H1 (cell line): ENCODE data around the gene RPLP2. TPM values are rescaled to one million over a fixed set of nuclear protein-coding genes. Genes with fewer than 3 reads are reported as not detected.

ENCODE experiments used
- CTCF ChIA-PET: fragments of 300-600 bp; sonication (Branson Sonifier 250); formaldehyde crosslinking; loops from one replicate; lab custom pipeline; 2021; ENCODE audit not compliant: partially characterized antibody; lab: Charles Lee
- POLR2A ChIA-PET: fragments of 300-600 bp; sonication (Branson Sonifier 250); formaldehyde crosslinking; loops from one replicate; lab custom pipeline; 2021; ENCODE audit warnings: inconsistent platforms; ENCODE audit not compliant: partially characterized antibody; lab: Charles Lee
- DNase-seq, 2 experiments: peaks; one replicate each; pipeline versions ENCODE4 v3.0.0 to v3.0.0-alpha.2; 2010 to 2022; ENCODE audit warnings: low spot score in 2 of 2, low read depth in 1 of 2, mixed read lengths in 1 of 2
- FAIRE-seq: peaks from 2 replicates; lab custom pipeline; 2011; peaks lifted over from hg19 to GRCh38; lab: Jason Lieb, UNC
- H2AFZ ChIP-seq: 2 replicates; pipeline ENCODE4 v1.8.1; 2012; ENCODE audit warnings: low read length, inconsistent platforms
- H2AK5ac ChIP-seq: 2 replicates; pipeline ENCODE4 v1.6.1; 2013; ENCODE audit warnings: low read depth, low read length
- H2BK120ac ChIP-seq: replicated peaks from 2 replicates; pipeline ENCODE3; 2013; ENCODE audit warnings: low read depth, low read length, inconsistent platforms
- H2BK12ac ChIP-seq: 2 replicates; pipeline ENCODE4 v1.6.1; 2013; ENCODE audit warnings: low read depth, low read length
- H2BK15ac ChIP-seq: 2 replicates; pipeline ENCODE4 v1.6.1; 2013; ENCODE audit warnings: low read length
- H2BK20ac ChIP-seq: 2 replicates; pipeline ENCODE4 v1.6.1; 2013; ENCODE audit warnings: low read length
- H2BK5ac ChIP-seq: 2 replicates; pipeline ENCODE4 v1.6.1; 2013; ENCODE audit warnings: low read depth, low read length
- H3K14ac ChIP-seq: 2 replicates; pipeline ENCODE4 v1.6.1; 2013; ENCODE audit warnings: inconsistent platforms; ENCODE audit not compliant: insufficient read length
- H3K18ac ChIP-seq: 2 replicates; pipeline ENCODE4 v1.6.1; 2013; ENCODE audit warnings: low read length; ENCODE audit errors: extremely low read depth
- H3K23ac ChIP-seq: 2 replicates; pipeline ENCODE4 v1.6.1; 2013; ENCODE audit warnings: inconsistent platforms; ENCODE audit not compliant: insufficient read length
- H3K23me2 ChIP-seq: 2 replicates; pipeline ENCODE4 v1.6.1; 2013; ENCODE audit warnings: low read depth, low read length
- H3K27ac ChIP-seq: 2 replicates; pipeline ENCODE4 v1.6.1; 2011; ENCODE audit warnings: low read depth, low read length, inconsistent platforms
- H3K27me3 ChIP-seq, 4 experiments: replicated peaks in 1 of 4; 1 replicate in 1 of 4; 2 replicates in 3 of 4; pipeline versions ENCODE4 v1.6.1 to v1.8.1; 2011 to 2013; ENCODE audit warnings: low read length in 3 of 4, mild to moderate bottlenecking in 3 of 4, inconsistent platforms in 2 of 4, mixed read lengths in 2 of 4, moderate library complexity in 1 of 4; ENCODE audit not compliant: control insufficient read depth in 3 of 4, insufficient read depth in 3 of 4; ENCODE audit errors: extremely low read depth in 1 of 4
- H3K36me3 ChIP-seq, 4 experiments: 2 replicates each; pipeline versions ENCODE4 v1.6.1 to v1.8.1; 2011 to 2013; ENCODE audit warnings: mild to moderate bottlenecking in 4 of 4, low read length in 3 of 4, moderate library complexity in 2 of 4, control low read depth in 1 of 4, inconsistent platforms in 1 of 4; ENCODE audit not compliant: insufficient read depth in 4 of 4, control insufficient read depth in 2 of 4
- H3K4ac ChIP-seq: replicated peaks from 2 replicates; pipeline ENCODE3; 2013; ENCODE audit warnings: low read length, low read depth, mixed read lengths, inconsistent platforms; ENCODE audit not compliant: insufficient read length
- H3K4me1 ChIP-seq, 4 experiments: replicated peaks in 1 of 4; 1 replicate in 1 of 4; 2 replicates in 3 of 4; pipeline versions ENCODE4 v1.6.1 to v1.8.1; 2011 to 2013; ENCODE audit warnings: low read length in 3 of 4, inconsistent platforms in 2 of 4, mixed read lengths in 1 of 4; ENCODE audit not compliant: insufficient read depth in 4 of 4, control insufficient read depth in 3 of 4
- H3K4me2 ChIP-seq, 2 experiments: 2 replicates each; pipeline versions ENCODE4 v1.6.1 to v1.8.1; 2011 to 2013; ENCODE audit warnings: low read depth in 2 of 2, low read length in 2 of 2, control low read depth in 1 of 2, inconsistent platforms in 1 of 2, mild to moderate bottlenecking in 1 of 2; ENCODE audit not compliant: insufficient read depth in 1 of 2
- H3K4me3 ChIP-seq, 4 experiments: fragments of 200-600, 300-600 bp in 1 of 4; sonication (generic), shearing (Covaris generic), sonication (Bioruptor Twin) in 1 of 4; 2 replicates each; pipeline versions ENCODE4 v1.5.1 to v1.8.1; 2011 to 2016; ENCODE audit warnings: low read length in 4 of 4, low read depth in 3 of 4, control low read depth in 2 of 4, inconsistent platforms in 2 of 4, mild to moderate bottlenecking in 2 of 4, mixed read lengths in 1 of 4, moderate library complexity in 1 of 4; ENCODE audit not compliant: insufficient read depth in 2 of 4; ENCODE audit errors: extremely low read depth in 1 of 4
- H3K56ac ChIP-seq: replicated peaks from 2 replicates; pipeline ENCODE3; 2013; ENCODE audit warnings: low read depth, mild to moderate bottlenecking, mixed read lengths, low read length, inconsistent platforms; ENCODE audit not compliant: insufficient read length
- H3K79me1 ChIP-seq: 2 replicates; pipeline ENCODE4 v1.6.1; 2013; ENCODE audit warnings: low read depth, low read length, control low read depth
- H3K79me2 ChIP-seq, 2 experiments: 2 replicates each; pipeline versions ENCODE4 v1.6.1 to v1.8.1; 2012 to 2013; ENCODE audit warnings: low read length in 2 of 2, mild to moderate bottlenecking in 2 of 2, inconsistent platforms in 1 of 2; ENCODE audit not compliant: insufficient read depth in 2 of 2, control insufficient read depth in 1 of 2
- H3K9ac ChIP-seq, 4 experiments: replicated peaks in 1 of 4; 1 replicate in 1 of 4; 2 replicates in 3 of 4; pipeline versions ENCODE4 v1.6.1 to v1.8.1; 2011 to 2013; ENCODE audit warnings: low read depth in 3 of 4, low read length in 3 of 4, control low read depth in 2 of 4, mild to moderate bottlenecking in 2 of 4, moderate library complexity in 2 of 4, inconsistent platforms in 1 of 4; ENCODE audit errors: extremely low read depth in 1 of 4
- H3K9me3 ChIP-seq, 2 experiments: 2 replicates each; pipeline versions ENCODE4 v1.6.1 to v1.8.1; 2012 to 2013; ENCODE audit warnings: mild to moderate bottlenecking in 2 of 2, moderate library complexity in 2 of 2, control low read depth in 1 of 2, inconsistent platforms in 1 of 2, low read depth in 1 of 2, low read length in 1 of 2, mixed read lengths in 1 of 2; ENCODE audit not compliant: insufficient read depth in 2 of 2
- H4K20me1 ChIP-seq, 2 experiments: replicated peaks in 1 of 2; 2 replicates each; pipeline versions ENCODE3 to v1.8.1; 2011 to 2013; ENCODE audit warnings: inconsistent platforms in 2 of 2, low read length in 2 of 2, mild to moderate bottlenecking in 1 of 2; ENCODE audit not compliant: insufficient read depth in 2 of 2, control insufficient read depth in 1 of 2
- H4K5ac ChIP-seq: 2 replicates; pipeline ENCODE4 v1.6.1; 2013; ENCODE audit warnings: low read length, low read depth, mixed read lengths, inconsistent platforms; ENCODE audit not compliant: insufficient read length
- H4K8ac ChIP-seq: 2 replicates; pipeline ENCODE4 v1.8.0; 2013; ENCODE audit warnings: mild to moderate bottlenecking, moderate library complexity, low read length, inconsistent platforms; ENCODE audit not compliant: insufficient read depth; ENCODE audit errors: extremely low read depth
- H4K91ac ChIP-seq: replicated peaks from 2 replicates; pipeline ENCODE3; 2013; ENCODE audit warnings: low read length, mixed read lengths, inconsistent platforms; ENCODE audit not compliant: insufficient read length
- ASH2L ChIP-seq: fragments of 200-600, 300-600 bp; sonication (generic); IDR thresholded peaks from one replicate; pipeline ENCODE4 v1.7.1; 2017; ENCODE audit warnings: low read length
- ATF2 ChIP-seq: IDR thresholded peaks from 2 replicates; pipeline ENCODE4 v1.6.1; 2012; ENCODE audit warnings: low read length, inconsistent platforms
- BACH1 ChIP-seq: IDR thresholded peaks from 2 replicates; pipeline ENCODE4 v1.6.1; 2012; ENCODE audit warnings: low read length, improper control_type of control experiment
- HDAC2 ChIP-seq, 2 experiments: fragments of 300-600 bp in 1 of 2; sonication (generic) in 1 of 2; IDR thresholded peaks; 2 replicates each; pipeline ENCODE4 v1.6.1; 2011 to 2012; ENCODE audit warnings: low read depth in 2 of 2, low read length in 2 of 2, mild to moderate bottlenecking in 2 of 2, moderate library complexity in 2 of 2, borderline replicate concordance in 1 of 2, inconsistent platforms in 1 of 2
- NANOG ChIP-seq: IDR thresholded peaks from 2 replicates; pipeline ENCODE4 v1.6.1; 2011; ENCODE audit warnings: low read length, low read depth, mild to moderate bottlenecking, inconsistent platforms; ENCODE audit not compliant: insufficient read depth, poor library complexity, severe bottlenecking
- RAD21 ChIP-seq, 2 experiments: IDR thresholded peaks in 1 of 2; conservative IDR thresholded peaks in 1 of 2; 2 replicates each; pipeline ENCODE4 v1.6.1; 2011; ENCODE audit warnings: low read depth in 2 of 2, low read length in 2 of 2, improper control_type of control experiment in 1 of 2, inconsistent platforms in 1 of 2, mild to moderate bottlenecking in 1 of 2, moderate library complexity in 1 of 2
- RBBP5 ChIP-seq: IDR thresholded peaks from 2 replicates; pipeline ENCODE4 v1.7.1; 2012; ENCODE audit warnings: low read depth, mild to moderate bottlenecking, inconsistent platforms, low read length, moderate library complexity, borderline replicate concordance
- RXRA ChIP-seq: IDR thresholded peaks from 2 replicates; pipeline ENCODE4 v1.6.1; 2011; ENCODE audit warnings: low read depth, mild to moderate bottlenecking, low read length, moderate library complexity; ENCODE audit not compliant: insufficient read depth
- SP4 ChIP-seq: IDR thresholded peaks from 2 replicates; pipeline ENCODE4 v1.6.1; 2012; ENCODE audit warnings: low read length, inconsistent platforms
- SRF ChIP-seq: IDR thresholded peaks from 2 replicates; pipeline ENCODE4 v1.6.1; 2011; ENCODE audit warnings: mild to moderate bottlenecking, low read depth, low read length, moderate library complexity
- TBP ChIP-seq: IDR thresholded peaks from 2 replicates; pipeline ENCODE4 v1.6.1; 2011; ENCODE audit warnings: low read depth, low read length, improper control_type of control experiment
- WGBS, 2 experiments: shearing (Covaris generic) in 1 of 2; methylation state at CpG; one replicate each; pipeline versions ENCODE4 v1.1.6 to v1.1.7; 2013 to 2015; ENCODE audit warnings: low lambda C conversion rate in 2 of 2, mixed read lengths in 2 of 2, inconsistent platforms in 1 of 2, low coverage in 1 of 2, missing lambda C conversion rate in 1 of 2; ENCODE audit not compliant: insufficient replicate concordance in 2 of 2, insufficient coverage in 1 of 2, insufficient read length in 1 of 2; ENCODE audit errors: extremely low coverage in 1 of 2, missing lambda C conversion rate in 1 of 2; 5-methylcytosine and 5-hydroxymethylcytosine counted together
- polyA plus RNA-seq, 7 experiments: library from polyadenylated mRNA; depleted of rRNA in 3 of 7; stranded (reverse) in 5 of 7; unstranded in 2 of 7; fragments of >200 nt in 5 of 7; fragments of 200-250 nt in 2 of 7; gene quantifications; 1 replicate in 5 of 7; 2 replicates in 1 of 7; 4 replicates in 1 of 7; pipeline versions ENCODE4 v1.2.1 to v1.2.3, GENCODE V29; 2011 to 2013; ENCODE audit warnings: missing spikeins in 2 of 7, mixed read lengths in 2 of 7
- total RNA-seq: library from RNA; stranded (reverse); fragmentation: NEBNext Ultra II Directional; extraction: Animal tissue kit (Norgen Biotek cat#: 25700); gene quantifications from 2 replicates; pipeline ENCODE4 v1.2.1, GENCODE V29; 2021

RPLP2 gene
- total and polyA plus RNA-seq, 2 of the 8 experiments (the other 6 are each of a cell fraction or from before 2014, with no cell fraction given): 1,789 to 2,106 TPM

GRCh38 chr11:827897-828192, 18.1 kb downstream of the RPLP2 start, which contains the start of gene CRACR2B:
TSS of gene CRACR2B (plus strand) at chr11:827919. CDS start at chr11:828608, 689 bp downstream.
- no peak for DNase-seq
- peak within 1 kb of the TSS; percentile 56 for H4K91ac ChIP-seq
- peak within 1 kb of the TSS; percentile 92; the same call in 1 of the 2 replicates for H2BK12ac ChIP-seq
- no peak within 1 kb of the TSS for H3K14ac ChIP-seq
- peaks cover 6 to 41% (median 31%) of the 10 kb centered on the region in 4 experiments for H3K27me3 ChIP-seq
- H3K23ac ChIP-seq: no peak within 1 kb of the TSS
- H4K20me1 ChIP-seq: peaks cover 2 to 8% of the 10 kb centered on the region in 2 experiments
- H3K9me3 ChIP-seq: no peaks in the 10 kb centered on the region
- no peak for FAIRE-seq
- peak within 1 kb of the TSS; percentile 42 to 63 (median 58) for H3K4me3 ChIP-seq
- H3K79me1 ChIP-seq: no peaks in the 10 kb centered on the region; the same call in 1 of the 2 replicates
- H4K5ac ChIP-seq: peak within 1 kb of the TSS; percentile 53
- CTCF ChIA-PET: interaction anchor here (2.1 to 3.5 kb wide), 2 partner anchors 11 to 20 kb away, joined by 7 to 26 read pairs; no protein-coding TSS in a partner anchor
- peak within 1 kb of the TSS; percentile 56; the same call in 1 of the 2 replicates for H3K27ac ChIP-seq
- peak within 1 kb of the TSS in 3 of 4 experiments; percentile 40 to 54 (median 50); a peak in 5 of 7 replicates for H3K9ac ChIP-seq
- peaks cover 30% of the 10 kb centered on the region for H3K23me2 ChIP-seq
- peaks cover 0 to 45% (median 40%) of the 10 kb centered on the region in 4 experiments; a peak in 6 of 7 replicates for H3K4me1 ChIP-seq
- peak within 1 kb of the TSS; percentile 95 for H3K18ac ChIP-seq
- peaks cover 0 to 10% (median 1%) of the 10 kb centered on the region in 4 experiments; a peak in 1 of 8 replicates for H3K36me3 ChIP-seq
- H2AK5ac ChIP-seq: peak within 1 kb of the TSS; percentile 48; the same call in 1 of the 2 replicates
- whole genome bisulfite sequencing, 2 experiments: 37% methylated on average over 3 of the region's 5 CpGs; no CpG with 5 or more reads in 1 of the 2 experiments
- H3K4ac ChIP-seq: peak within 1 kb of the TSS; percentile 48
- H3K79me2 ChIP-seq: no peaks in the 10 kb centered on the region
- H2AFZ ChIP-seq: no peak within 1 kb of the TSS; the same call in 1 of the 2 replicates
- H3K56ac ChIP-seq: no peak within 1 kb of the TSS
- peak within 1 kb of the TSS; percentile 60 for H2BK120ac ChIP-seq
- peak within 1 kb of the TSS; percentile 84 to 99 for H3K4me2 ChIP-seq
- H2BK5ac ChIP-seq: peak within 1 kb of the TSS; percentile 88; the same call in 1 of the 2 replicates
- H4K8ac ChIP-seq: peak within 1 kb of the TSS; percentile 86
- H2BK20ac ChIP-seq: peak within 1 kb of the TSS; percentile 86; the same call in 1 of the 2 replicates
- H2BK15ac ChIP-seq: peak within 1 kb of the TSS; percentile 92
- POLR2A ChIA-PET: interaction anchor here (1.0 to 53.0 kb wide), 3 partner anchors 2 to 44 kb away, joined by 3 to 1917 read pairs (median 1917); partner anchors contain the start of genes CD151, CEND1, CRACR2B and PIDD1
- TF ChIP-seq SRF: no peak
- TF ChIP-seq ATF2: no peak
- TF ChIP-seq NANOG: no peak
- TF ChIP-seq RBBP5: no peak
- no peak for TF ChIP-seq SP4
- TF ChIP-seq RXRA: no peak
- no peak for TF ChIP-seq RAD21 (IDR thresholded peaks at IDR 0.05 in 1 of 2, conservative IDR thresholded peaks at IDR 0.05 in 1 of 2; ENCODE audit: low read depth in 2 of 2, low read length in 2 of 2)
- no peak for TF ChIP-seq BACH1
- no peak for TF ChIP-seq TBP
- TF ChIP-seq ASH2L: no peak
- TF ChIP-seq HDAC2 (IDR thresholded peaks at IDR 0.05; ENCODE audit: borderline replicate concordance in 1 of 2, low read depth in 2 of 2, low read length in 2 of 2): no peak
